ENCODE measurements around the gene TOGARAM1.

DNA sequence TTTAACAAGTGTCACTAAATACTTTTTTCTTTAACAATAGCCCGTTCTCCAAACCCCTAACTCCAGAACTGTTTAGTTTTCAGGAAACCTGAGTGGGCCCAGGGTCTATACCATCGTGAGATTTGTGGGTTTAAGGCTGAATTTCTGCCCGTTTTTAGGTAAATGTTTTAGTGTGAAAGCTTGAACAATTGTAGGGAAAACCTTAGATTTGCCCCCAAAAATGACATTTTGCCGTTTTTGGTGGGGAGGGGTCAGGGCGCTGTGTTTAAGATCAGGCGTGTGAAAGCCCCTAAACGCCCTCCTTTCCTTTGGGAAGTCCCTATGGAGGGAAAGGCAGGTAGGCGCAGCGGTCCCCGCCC is 121.6 kb downstream of the TOGARAM1 start:
- no peak for TF ChIP-seq EZH2 (IDR thresholded peaks at IDR 0.05)
- no peak for TF ChIP-seq POLR2AphosphoS5 (IDR thresholded peaks at IDR 0.05; ENCODE audit: borderline replicate concordance, low read depth, low read length)
- no peak for TF ChIP-seq FOXP2 (optimal IDR thresholded peaks at IDR 0.05; ENCODE audit: control extremely low read depth, extremely low read length, insufficient read depth)

Data from SK-N-MC (cell line).